ENCODE data around the gene CEP192. TPM values are rescaled to one million over a fixed set of nuclear protein-coding genes. Genes with fewer than 3 reads are reported as not detected.
"Not testable (repeated sequence)": the region's sequence is repeated elsewhere in the genome, so short reads cannot be mapped to it uniquely, and the experiment has no call there.

Gene CEP192
- total RNA-seq, 2 donors from 2014 or later: 23.7 to 24.0 TPM

- no peak overlapping the region for H3K27ac ChIP-seq
- H3K4me1 ChIP-seq: no peaks in the 10 kb centered on the region
- H3K27me3 ChIP-seq: no peaks in the 10 kb centered on the region
- H3K9me3 ChIP-seq: no peaks in the 10 kb centered on the region
- peaks cover 33% of the 10 kb centered on the region for H3K36me3 ChIP-seq
- TF ChIP-seq CTCF (IDR thresholded peaks at IDR 0.05): no peak
- DNase-seq (ENCODE audit: low spot score): no peak
- no peak overlapping the region for H3K4me3 ChIP-seq
Observed at GRCh38 chr18:12963069-12963468, 28.1 kb upstream of the CEP192 start.

GRCh38 chr18:12968115-12968514, 23.0 kb upstream of the CEP192 start:
- Histone ChIP-seq H3K4me3 (no peak overlapping the region), H3K27me3 (no peaks in the 10 kb centered on the region), H3K9me3 (no peaks in the 10 kb centered on the region), H3K4me1 (no peaks in the 10 kb centered on the region), H3K36me3 (peaks cover 33% of the 10 kb centered on the region), H3K27ac (no peak overlapping the region)
- no peak for TF ChIP-seq CTCF (IDR thresholded peaks at IDR 0.05)
- no peak for DNase-seq (ENCODE audit: low spot score)

GRCh38 chr18:12968619-12969018, 22.5 kb upstream of the CEP192 start:
- DNase-seq (ENCODE audit: low spot score): no peak
- no peak overlapping the region for H3K4me3 ChIP-seq
- H3K27ac ChIP-seq: no peak overlapping the region
- H3K27me3 ChIP-seq: no peaks in the 10 kb centered on the region
- H3K9me3 ChIP-seq: no peaks in the 10 kb centered on the region
- TF ChIP-seq CTCF (IDR thresholded peaks at IDR 0.05): no peak
- H3K36me3 ChIP-seq: peaks cover 28% of the 10 kb centered on the region
- no peaks in the 10 kb centered on the region for H3K4me1 ChIP-seq

GRCh38 chr18:12973562-12974213, 17.5 kb upstream of the CEP192 start:
- peaks cover 27% of the 10 kb centered on the region for H3K36me3 ChIP-seq
- H3K4me1 ChIP-seq: peaks cover 0 to 13% of the 10 kb centered on the region in 2 donors
- no peak overlapping the region for H3K4me3 ChIP-seq
- TF ChIP-seq CTCF (IDR thresholded peaks at IDR 0.05): no peak
- no peaks in the 10 kb centered on the region for H3K9me3 ChIP-seq
- H3K27me3 ChIP-seq: no peaks in the 10 kb centered on the region
- H3K27ac ChIP-seq: no peak overlapping the region
- DNase-seq (ENCODE audit: low spot score): no peak

- H3K27ac ChIP-seq: no peak overlapping the region
- DNase-seq (ENCODE audit: low spot score): no peak
- TF ChIP-seq CTCF (IDR thresholded peaks at IDR 0.05): no peak
- H3K4me1 ChIP-seq: peaks cover 0 to 13% of the 10 kb centered on the region in 2 donors
- peaks cover 27% of the 10 kb centered on the region for H3K36me3 ChIP-seq
- no peaks in the 10 kb centered on the region for H3K9me3 ChIP-seq
- H3K27me3 ChIP-seq: no peaks in the 10 kb centered on the region
- H3K4me3 ChIP-seq: no peak overlapping the region
Observed at GRCh38 chr18:12975488-12975887, 15.7 kb upstream of the CEP192 start.

GRCh38 chr18:12976305-12976704, 14.9 kb upstream of the CEP192 start:
- Histone ChIP-seq H3K27me3 (no peaks in the 10 kb centered on the region), H3K27ac (no peak overlapping the region), H3K9me3 (no peaks in the 10 kb centered on the region), H3K4me1 (peaks cover 0 to 13% of the 10 kb centered on the region in 2 donors), H3K36me3 (peaks cover 22% of the 10 kb centered on the region), H3K4me3 (no peak overlapping the region)
- TF ChIP-seq CTCF (IDR thresholded peaks at IDR 0.05): no peak
- no peak for DNase-seq (ENCODE audit: low spot score)

- H3K4me3 ChIP-seq; H3K9me3 ChIP-seq; DNase-seq (ENCODE audit: low spot score); H3K27me3 ChIP-seq; H3K27ac ChIP-seq: not testable (repeated sequence)
- H3K4me1 ChIP-seq: peaks cover 0 to 13% of the 10 kb centered on the region in 2 donors
- H3K36me3 ChIP-seq: peaks cover 15% of the 10 kb centered on the region
Observed at GRCh38 chr18:12980065-12980464, 11.1 kb upstream of the CEP192 start.
